Effector CD8-positive, alpha-beta T cell (primary cell): Measurements from ENCODE around the gene TSPAN18.

Experiments used
- DNase-seq: peaks from one replicate; lab custom pipeline; 2025; lab: John Stamatoyannopoulos, UW
- total RNA-seq, 4 experiments: gene quantifications; one replicate each; lab custom pipeline; 2026; lab: John Stamatoyannopoulos, UW

TSPAN18 gene, protein sequence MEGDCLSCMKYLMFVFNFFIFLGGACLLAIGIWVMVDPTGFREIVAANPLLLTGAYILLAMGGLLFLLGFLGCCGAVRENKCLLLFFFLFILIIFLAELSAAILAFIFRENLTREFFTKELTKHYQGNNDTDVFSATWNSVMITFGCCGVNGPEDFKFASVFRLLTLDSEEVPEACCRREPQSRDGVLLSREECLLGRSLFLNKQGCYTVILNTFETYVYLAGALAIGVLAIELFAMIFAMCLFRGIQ
- total RNA-seq: 0.29 to 3.4 (median 1.2) reads per million in 4 experiments

DNA sequence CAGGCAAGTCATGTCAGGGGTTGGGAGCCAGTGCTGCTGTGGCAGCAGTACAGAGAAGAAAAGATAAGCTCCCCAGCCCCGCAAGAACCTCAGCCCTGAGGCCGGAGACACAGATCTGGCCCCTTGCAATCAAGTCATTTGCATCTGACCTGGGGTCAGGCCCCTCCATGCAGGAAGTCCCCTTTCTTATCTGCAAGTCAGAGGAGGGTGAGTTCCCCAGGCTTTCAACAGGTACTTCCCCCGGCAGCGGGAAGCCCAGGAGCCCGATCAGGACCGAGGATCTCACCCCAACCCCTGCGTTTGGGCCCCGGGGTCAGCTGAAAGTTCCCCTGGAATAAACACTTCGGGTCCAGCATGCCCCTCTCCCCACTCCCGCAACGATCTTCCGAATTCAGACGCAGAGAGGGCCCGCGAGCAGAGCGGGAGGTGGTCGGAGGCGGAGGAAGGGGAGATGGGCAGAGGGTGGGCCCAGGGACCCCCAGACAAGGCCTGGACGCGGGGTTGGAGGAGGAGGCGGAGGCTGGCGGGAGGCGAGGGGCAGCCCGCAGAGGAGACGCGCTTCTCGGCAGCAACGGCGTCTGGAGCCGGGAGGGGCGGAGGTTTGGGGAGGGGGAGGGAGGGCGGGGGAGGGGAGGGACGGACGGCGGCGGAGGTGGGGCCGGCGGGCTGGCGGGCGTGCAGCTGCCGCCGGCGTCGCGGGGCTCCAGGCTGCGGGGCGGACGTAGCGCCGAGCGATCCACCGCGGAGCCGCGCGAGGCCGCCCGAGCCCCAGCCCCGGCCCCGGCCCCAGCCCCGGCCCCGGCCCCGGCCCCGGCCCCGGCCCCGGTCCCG is at the start of gene TSPAN18:
TSPAN18 (plus strand) TSS at position 680 of the 831 bp plus-strand sequence. CDS start 179,455 bp downstream, outside the sequence.
- DNase-seq: no peak

DNA sequence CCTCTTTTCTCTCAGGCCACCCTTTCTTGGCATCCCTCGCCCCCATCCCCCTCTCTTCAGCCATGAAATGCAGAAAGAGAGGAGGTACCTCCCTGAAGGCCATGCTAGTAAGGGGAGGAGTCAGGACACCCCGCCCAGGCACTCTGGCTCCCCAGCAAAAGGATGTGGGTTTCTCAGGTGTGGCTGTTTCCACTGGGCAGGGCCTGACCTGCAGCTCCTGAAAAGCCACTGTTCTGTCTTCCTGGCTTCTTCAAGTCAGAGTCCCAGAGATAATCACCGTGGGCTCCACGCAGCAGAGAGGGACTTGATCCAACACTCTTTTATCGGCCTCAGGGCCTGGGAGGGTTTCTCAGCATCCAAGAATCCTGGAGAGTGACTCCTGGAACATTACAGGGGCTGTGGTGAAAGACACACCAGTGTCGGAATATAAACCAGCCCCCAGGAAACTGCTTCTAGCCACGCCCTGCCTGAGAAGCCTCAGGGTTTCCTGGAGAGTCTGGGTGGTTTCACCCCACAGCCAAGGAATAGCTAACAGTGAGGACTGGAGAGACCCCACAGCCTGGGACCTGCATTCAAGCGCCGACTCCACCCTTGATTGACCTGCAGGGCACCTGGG is 45.7 kb upstream of the TSPAN18 start:
- no peak for DNase-seq

DNA sequence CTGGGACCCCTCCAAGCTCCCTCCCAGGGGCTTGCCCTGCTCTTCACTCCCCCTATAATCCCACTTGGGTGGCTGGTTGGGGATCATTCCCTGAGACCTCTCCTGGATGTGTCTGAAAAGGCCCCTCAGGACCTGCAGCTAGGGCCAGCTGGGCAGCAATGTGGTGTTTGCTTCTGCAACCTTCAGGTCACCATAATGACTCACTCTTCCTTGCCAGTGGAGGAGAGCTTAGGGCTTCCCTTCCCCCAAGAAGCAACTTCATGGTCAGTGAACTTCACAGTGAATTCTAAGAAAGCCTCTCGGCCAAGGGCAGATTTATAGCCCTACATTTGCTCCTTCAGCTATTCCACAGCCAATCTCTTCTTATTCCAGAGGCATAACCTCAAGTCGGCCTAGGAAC is 45.1 kb upstream of the TSPAN18 start:
- DNase-seq: no peak

DNA sequence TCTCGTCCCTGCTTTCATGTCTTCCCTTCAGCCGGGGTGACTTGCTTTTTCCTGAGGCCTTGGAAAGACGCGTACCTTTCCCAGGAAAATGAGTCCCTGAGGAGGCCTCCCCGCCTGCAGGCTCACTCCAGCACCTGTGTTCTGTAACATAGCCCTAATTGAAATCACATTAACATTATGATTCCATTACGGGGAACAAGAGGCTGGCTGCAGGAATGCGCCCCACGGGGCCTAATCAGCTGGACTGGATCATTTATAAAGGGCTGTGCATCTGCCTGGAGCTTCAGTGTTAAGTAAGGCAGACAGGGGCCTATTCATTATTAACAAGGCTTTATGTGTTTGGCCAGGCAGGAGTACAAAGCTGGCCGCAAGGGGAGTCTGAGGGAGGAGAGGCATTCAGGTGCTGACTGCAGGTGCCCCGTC is 41.9 kb upstream of the TSPAN18 start:
- DNase-seq: no peak

DNA sequence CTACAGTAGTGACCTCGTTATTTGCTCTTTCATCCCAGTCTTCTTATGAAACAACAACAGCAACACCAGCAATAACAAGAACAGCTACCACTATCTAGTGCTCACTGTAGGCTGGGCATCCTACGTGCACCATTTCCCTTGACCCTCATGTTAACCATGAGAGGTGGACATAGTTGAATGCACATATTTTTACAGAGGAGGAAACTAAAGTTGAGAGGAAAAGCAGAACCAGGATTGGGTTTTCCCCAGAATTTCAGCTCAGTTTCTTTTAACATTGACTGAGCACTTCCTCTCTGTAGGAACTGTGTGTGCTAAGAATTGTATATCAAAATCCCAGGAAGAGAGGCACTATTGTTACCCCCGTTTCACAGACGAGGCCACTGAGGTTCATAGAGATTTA is 39.4 kb upstream of the TSPAN18 start:
- no peak for DNase-seq

DNA sequence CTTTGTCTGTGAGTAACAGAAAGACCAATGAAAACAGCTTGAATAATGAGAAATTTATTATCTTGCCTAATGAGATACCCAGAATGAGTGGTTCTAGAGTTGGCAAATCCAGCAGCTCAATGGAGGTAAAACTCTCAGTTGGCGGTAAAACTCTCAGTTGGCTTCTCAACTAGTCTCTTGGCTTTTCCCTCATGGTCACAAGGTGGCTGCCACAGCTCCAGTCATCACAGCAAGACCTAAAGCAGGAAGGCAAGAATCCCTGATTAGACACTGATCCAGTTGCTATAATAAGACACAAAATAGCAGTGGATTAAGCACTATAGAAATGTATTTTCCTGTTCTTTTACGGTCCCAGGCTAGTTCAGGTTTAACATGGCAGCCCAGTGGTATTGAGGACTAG is 37.5 kb upstream of the TSPAN18 start:
- DNase-seq: no peak

GRCh38 chr11:44690651-44691050 is 36.1 kb upstream of the TSPAN18 start:
- DNase-seq: no peak

- no peak for DNase-seq
Measured at GRCh38 chr11:44692460-44692859, 34.3 kb upstream of the TSPAN18 start.

DNA sequence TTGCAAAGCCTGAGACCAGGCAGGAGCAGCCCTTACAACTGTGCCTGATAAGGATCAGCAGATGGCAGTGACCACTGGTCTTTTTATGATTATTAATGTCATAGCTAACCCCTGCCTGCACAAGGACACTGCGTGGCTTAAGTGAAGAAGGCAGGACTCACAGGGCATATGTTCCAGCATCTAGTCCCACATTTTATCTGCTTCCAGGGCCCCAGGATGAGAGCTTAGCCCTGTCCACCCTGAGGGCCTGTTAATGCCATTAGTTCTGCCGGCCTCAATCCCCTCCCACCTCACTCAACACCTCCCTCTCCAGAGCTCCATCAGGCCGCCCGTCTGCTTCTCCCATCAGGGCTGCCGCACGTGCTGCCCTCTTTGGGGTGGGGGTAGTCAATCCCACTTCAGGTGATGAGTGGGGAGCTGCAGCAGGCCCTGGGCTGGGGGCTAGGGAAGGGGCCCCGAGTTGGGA is 33.1 kb upstream of the TSPAN18 start:
- no peak for DNase-seq

GRCh38 chr11:44694443-44694842 is 32.3 kb upstream of the TSPAN18 start:
- no peak for DNase-seq

DNA sequence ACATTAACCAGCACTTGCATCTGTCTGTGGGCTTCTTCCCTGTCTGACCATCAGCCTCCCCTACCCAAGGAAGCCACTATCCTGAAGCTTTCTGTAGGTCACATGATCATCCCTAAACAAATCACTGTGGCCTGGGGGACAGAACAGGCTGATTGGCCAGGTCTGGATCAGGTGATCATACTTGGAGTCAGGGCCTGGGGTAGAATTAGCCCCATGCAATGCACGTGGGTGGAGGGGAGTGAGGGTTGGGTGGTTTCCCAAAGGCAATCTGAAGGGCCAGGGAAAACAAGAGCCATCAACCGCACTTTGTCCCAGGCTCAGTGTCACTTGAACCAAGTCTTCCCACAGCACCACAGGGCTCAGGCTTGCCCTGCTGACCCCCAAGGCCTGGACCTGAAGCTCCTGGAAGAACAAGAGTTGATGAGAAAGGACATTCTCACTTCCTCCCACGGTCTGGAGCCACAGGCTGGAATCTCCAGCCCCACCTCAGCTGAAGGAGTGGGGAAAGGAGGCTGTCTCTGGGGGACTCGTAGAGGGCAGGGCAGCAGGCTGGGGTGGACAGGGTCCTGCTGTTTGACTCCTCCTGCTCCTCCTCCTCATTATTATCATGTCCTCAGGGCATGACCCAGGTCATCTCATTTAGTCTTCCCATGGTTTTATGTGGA is 31.5 kb upstream of the TSPAN18 start:
- DNase-seq: no peak

GRCh38 chr11:44698252-44698912 is 28.4 kb upstream of the TSPAN18 start:
- DNase-seq: no peak

GRCh38 chr11:44699497-44700408 is 27.0 kb upstream of the TSPAN18 start:
- no peak for DNase-seq

GRCh38 chr11:44701276-44701675 is 25.5 kb upstream of the TSPAN18 start:
- DNase-seq: no peak

DNA sequence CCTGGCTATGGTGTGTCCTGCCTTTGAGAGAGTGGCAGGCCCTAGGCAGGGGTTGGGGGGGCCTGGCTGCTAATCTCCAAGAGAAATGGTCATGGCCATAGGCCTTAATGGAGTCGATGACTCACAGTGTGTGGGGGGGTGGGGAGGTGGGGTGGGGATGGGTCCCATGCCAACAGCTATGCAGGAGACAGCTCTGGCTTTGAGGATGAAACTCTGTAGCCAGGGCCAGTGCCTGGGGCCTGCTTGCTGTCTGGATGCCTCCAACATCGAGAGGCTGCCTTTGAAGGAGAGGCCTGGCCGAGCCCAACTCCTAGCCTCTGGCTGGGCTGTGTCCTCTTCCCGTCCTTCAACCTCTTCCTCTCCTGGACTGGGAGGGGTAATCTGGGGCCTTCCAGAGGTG is 23.9 kb upstream of the TSPAN18 start:
- no peak for DNase-seq

DNA sequence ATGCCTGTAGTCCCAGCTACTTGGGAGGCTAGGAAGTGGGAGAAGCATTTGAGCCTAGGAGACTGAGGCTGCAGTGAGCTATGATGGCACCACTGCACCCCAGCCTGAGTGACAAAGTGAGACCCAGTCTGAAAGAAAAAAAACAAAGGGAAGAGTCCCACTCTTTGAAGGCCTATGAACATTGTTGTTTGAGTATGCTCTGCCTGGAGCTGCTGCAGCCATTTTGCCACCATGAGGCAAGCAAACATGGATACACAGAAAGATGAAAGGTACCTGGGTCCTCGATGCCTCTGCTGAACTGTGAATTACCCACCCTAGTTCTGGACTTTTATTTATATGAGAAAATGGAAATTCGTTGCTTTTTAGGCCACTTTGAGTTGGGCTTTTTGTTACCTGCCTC is 19.7 kb upstream of the TSPAN18 start:
- no peak for DNase-seq

GRCh38 chr11:44708009-44708408 is 18.8 kb upstream of the TSPAN18 start:
- no peak for DNase-seq

DNA sequence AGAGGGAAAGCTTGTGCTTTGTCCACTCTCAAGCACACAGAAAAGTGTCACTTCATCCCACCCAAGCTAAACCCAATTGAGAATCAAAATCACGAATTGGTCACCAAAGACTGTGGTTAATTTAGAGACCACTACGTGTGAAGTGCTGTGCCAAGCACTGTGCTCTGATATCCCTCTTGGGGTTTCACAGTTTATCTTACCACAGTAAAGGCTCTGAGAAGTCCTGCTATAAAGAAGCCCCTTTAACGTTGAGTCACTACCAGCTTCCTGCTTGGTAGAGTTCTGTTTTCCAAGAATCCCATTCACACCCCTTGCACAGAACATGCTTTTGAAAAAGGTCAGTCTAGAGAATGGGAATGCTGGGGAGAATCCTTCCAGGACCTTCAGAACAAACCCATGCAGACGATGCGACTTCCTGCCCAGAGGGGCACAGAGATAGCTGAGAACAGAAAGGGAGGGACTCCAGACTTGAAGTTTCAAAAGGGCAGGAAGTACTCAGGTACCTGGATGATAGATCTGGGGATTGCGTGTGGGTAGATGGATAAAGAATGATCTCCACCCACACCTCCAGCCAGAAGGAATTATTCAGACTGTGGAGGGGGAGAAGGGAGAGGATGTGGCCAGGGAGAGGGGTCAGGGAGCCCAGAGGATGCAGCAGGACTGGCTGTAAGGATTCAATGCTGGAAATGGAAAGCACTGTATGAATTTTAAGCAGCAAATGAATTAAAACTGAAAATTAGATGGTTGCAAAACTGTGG is 18.1 kb upstream of the TSPAN18 start:
- no peak for DNase-seq

DNA sequence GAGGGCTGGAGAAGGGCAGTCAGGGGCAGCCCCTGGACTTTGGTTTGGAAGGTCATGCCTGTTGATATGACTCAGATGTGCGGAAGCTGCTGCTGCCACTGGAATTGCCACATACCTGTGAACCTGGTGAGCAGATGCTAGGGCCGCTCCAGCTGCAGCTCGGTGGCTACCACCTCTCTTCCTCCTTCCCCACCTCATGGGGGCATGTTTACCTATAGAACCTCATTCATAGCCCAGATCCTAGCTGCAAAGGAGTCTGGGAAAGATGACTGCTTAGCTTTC is 17.5 kb upstream of the TSPAN18 start:
- DNase-seq: no peak

DNA sequence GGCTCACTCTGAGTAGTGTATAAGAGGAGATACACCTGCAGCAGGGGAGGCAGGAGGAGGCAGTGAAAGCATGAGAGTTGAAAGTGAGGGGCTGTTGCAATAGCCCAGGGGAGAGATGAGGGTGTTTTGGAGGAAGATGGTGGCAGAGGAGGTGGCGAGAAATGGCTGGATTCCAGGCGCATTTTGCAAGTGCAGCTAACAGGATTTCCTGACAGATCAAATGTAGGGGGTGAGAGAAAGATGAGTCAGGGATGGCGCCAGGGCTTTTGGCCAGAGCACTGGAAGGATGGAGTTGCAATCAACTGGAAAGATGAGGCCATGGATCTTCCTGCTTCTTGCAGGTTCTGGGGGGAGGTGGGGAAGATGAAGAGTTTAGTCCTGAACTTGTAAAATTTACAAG is 16.8 kb upstream of the TSPAN18 start:
- DNase-seq: no peak
